DMS79 treated with DMSO at 0.1 percent for 48 hours (cell line): ENCODE results near the gene VPS41.
"Not testable (repeated sequence)": the region's sequence is repeated elsewhere in the genome, so short reads cannot be mapped to it uniquely, and the experiment has no call there.

Experiments
- DNase-seq: peaks from one replicate; lab custom pipeline; 2025; lab: John Stamatoyannopoulos, UW

Gene VPS41

GRCh38 chr7:38854947-38855346 lies 54.0 kb downstream of the VPS41 start:
- DNase-seq, result not testable (repeated sequence)

DNA sequence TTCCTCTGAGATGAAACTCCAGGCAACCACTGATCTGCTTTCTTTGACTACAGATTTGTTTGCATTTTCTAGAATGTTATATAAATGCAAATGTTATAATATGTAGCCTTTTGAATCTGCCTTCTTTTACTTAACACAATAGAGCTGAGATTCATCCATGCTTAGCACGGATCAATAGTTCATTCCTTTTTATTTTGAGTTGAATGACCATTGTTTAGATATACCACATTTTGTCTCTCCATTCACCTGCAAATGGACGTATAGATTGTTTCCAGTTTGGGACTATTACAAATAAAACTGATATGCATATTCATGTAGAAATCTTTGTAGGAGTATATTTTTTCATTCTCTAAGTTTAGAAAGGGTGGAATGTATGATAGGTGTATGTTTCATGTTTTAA lies 57.7 kb downstream of the VPS41 start:
- no peak for DNase-seq

GRCh38 chr7:38846280-38846679 lies 62.7 kb downstream of the VPS41 start:
- no peak for DNase-seq

DNA sequence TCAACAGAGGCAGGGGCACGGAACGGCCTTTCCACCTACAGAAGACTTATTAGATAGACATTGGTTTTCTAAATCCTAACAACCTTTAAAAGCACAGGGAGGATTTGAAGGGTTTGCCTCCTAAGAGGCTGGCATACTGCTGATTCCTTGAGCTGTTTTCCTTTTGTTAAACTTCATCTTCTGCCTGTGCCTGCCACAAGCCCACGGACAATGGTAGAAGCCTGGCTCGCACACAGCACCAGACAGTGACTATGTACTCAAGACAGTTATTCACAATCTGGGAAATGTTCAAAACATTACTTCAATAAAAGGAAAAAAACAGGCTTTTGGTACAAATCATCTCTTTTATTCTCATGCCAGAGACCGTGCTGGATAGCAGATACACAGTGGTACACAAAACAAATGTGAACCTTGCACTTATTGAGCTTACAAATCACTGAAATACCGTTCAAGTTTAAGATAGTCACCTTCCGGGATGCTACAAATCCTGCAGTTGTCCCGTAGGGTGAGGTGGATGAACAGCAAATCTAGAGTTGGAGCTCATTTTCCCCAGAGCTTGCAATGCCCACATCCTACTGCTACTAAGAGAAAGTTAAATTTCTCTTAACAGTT lies 63.9 kb downstream of the VPS41 start:
- DNase-seq, result no peak

GRCh38 chr7:38842746-38843145 lies 66.2 kb downstream of the VPS41 start:
- no peak for DNase-seq

- DNase-seq, result no peak
These were observed 68.1 kb downstream of the VPS41 start for GRCh38 chr7:38840736-38841460.

- no peak for DNase-seq
These were observed 69.1 kb downstream of the VPS41 start for GRCh38 chr7:38839851-38840250.

DNA sequence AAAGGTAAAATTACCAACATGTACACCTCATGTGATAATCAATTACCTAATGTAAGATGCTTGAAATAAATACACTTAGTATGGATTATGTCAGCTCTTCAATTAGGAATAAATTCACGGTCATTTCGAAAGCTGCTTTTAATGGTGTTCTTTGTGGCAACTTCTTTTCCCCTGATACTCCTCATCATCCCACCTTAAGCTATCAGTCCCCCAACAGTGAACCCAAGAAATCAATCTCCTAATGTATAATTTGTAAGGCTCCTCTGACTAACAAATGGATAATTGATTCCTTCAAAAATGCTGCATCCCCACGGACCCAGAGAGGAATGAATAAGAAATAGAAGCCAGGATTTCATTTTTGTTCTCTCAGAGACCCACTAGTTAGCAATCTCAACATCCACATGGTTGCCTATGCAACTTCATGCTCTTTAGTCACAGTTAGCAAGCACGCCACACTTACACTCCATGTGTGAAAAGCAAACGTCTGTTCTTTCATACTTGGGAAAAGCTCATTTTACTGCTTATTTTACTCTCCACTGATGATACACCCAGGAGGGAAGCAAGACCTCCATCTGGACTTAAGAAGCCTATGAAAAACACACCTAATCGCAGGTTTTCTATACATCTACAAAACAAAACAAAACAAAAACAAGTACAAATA lies 70.1 kb downstream of the VPS41 start:
- DNase-seq, result no peak

- DNase-seq, result no peak
These were observed 74.6 kb downstream of the VPS41 start for GRCh38 chr7:38834357-38834756.

DNA sequence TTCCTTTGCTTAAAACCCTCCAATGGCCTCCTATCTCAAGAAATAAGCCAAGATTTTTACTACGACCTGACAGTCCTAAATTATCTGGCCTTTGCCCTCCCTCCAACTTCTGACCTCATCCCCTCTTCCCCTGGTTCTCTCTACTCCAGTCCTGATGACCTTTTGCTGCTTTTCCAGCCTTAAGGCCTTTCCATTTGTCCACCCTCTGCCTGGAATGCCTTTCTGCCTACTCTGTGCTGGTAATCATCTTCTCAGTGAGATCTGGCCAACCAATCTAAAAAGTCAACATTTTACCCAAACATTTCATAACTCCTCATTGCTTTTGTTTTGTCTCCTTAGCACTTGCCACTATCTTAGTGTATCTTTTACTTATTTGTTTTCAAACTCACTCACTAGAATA lies 75.7 kb downstream of the VPS41 start:
- DNase-seq, result no peak

DNA sequence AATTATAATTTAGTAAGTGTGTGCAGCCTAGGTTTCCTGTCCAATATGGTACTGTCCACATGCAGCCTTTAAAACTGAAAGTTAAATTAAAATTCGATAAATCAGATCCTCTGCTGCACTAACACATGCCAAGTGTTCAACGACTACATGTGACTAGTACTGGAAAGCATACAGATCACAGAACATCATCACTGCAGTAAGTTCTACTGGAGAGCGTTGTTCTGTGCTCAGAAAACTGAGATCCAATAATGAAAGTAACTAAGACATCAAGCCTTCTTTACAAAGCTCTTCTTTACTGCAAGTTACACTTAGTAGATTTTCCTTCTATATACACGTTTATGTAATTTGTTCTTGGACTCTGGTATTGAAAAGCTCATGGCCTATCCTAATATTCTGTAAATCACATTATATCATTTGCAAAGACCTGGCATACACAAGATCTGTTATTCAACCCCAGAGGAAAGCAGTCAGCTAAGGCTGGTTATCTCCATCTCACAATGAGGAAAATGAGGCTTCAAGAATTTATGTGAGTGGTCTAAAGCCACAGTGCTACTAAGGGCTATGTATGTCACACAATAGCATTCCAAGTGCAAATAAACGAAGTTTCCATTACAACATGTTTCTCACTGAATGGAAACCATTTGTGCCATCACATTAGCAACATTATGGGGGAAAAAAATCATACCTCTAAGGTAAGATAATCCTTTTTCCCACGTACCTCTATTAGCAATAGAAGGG lies 77.6 kb downstream of the VPS41 start:
- DNase-seq, result no peak

DNA sequence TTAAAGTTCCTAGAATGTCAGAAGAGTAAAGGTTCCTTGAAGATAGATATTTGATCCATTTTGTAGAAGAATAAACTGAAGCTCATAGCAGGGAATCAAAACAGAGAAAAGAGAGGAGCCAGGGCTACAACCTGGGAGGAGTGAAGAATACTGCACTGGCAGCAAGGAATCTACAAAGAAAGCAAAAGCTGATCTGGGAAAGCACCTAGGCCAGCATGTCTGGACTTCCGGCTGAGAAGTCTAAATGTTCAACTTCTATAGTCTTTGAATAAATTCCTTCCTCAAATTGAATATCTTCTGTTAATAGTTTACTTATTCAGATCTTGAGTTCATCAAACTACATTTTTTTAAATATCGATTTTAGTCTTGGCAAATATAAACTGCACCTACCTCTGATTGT lies 78.2 kb downstream of the VPS41 start:
- no peak for DNase-seq

DNA sequence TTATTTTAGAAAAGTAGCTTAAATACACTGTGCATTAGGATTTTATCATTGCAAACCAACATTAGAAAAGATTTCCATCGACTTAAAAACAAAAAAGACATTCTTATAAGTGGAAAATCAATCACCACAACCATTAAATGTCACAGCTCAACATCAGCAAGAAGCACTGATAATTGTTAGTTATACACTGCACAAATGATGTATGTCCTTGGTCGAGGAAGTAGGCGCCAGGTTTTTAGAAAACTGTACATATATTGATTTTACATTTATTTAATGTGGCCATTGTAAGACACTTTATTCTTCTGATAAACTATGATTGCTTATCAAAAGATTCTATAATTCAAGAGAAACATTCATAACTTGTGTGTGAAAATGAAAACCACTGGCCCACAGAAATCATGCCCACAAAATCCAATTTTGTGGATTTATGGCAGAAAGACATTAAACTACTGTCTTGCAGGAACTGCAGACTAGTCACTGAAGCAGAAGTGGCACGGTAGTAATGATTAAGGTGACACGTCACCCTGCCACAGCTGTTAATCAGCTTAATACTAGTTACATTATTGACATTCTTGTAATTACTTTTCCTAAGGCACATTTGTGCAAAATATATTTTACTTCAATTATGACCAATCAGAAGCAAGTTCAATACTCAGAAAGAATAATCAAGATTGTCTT lies 79.4 kb downstream of the VPS41 start:
- no peak for DNase-seq

GRCh38 chr7:38828026-38828425 lies 81.0 kb downstream of the VPS41 start:
- no peak for DNase-seq

GRCh38 chr7:38825721-38826440 lies 83.1 kb downstream of the VPS41 start:
- no peak for DNase-seq

GRCh38 chr7:38824948-38825347 lies 84.0 kb downstream of the VPS41 start:
- DNase-seq, result no peak

- no peak for DNase-seq
These were observed 86.4 kb downstream of the VPS41 start for GRCh38 chr7:38822549-38822948.

GRCh38 chr7:38820571-38820970 lies 88.4 kb downstream of the VPS41 start:
- DNase-seq, result no peak

DNA sequence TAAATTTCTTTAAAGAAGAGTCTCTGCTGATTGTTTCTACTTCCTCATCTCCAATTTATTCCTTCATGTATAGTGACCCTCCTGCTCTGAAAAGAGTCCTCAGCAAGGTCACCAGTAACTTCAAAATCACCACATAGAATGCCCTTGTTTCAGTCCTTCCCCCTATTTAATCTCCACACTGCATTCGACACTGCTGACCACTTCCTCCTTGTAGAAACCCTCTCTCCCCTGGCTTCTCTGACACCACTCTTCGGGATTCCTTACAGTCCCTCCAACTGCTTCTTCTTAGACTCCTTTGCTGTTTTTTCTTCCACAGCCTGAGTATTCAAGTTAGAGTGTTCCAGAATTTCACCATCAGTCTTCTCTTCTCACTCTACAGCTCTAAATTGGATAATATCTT lies 89.5 kb downstream of the VPS41 start:
- no peak for DNase-seq

GRCh38 chr7:38817526-38817925 lies 91.5 kb downstream of the VPS41 start:
- DNase-seq, result no peak

DNA sequence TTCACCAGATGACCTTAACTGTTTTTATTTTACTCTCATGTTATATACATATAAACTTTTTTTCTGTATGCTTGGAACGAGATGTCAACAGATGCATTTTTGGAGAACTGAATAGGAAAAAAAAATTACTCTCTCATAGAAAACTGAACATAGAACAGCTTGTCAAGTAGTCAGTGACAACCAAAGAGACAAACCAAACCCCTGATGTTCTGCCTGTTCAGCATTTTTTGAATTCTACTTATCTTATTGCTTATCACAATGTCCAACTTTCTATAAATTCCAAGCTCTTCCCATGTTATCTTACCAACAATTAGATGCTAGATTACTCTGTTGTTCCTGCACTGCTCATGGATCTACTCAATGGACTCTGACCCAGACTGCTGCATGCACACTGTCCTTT lies 95.2 kb downstream of the VPS41 start:
- DNase-seq, result no peak

DNA sequence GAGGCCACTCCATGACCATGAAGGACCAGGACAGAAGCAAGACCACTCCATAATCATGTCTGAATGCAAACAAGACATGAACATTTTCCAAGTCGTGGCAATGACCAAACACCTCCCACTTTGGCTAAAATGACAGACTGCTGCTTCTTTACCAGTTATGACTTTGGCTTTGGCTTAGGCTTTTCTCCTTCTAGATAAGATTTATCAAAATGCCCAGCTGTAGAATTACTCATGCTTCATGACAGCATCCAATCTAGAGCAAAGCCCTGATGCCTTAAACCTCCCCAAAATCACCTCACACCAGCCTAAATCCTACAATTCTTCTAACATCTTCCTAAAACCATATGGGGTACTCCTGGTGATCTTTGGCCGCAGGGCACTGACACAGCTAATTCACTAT lies 102.1 kb downstream of the VPS41 start:
- DNase-seq, result no peak
